Liver (tissue), 3 donors: Measurements from ENCODE around the gene PNPT1.

Experiments
- ATF3 ChIP-seq: IDR thresholded peaks from 2 replicates; pipeline ENCODE4 v1.6.1; 2016; ENCODE audit warnings: antibody characterized with exemption
- CTCF ChIP-seq: fragments of 150-350 bp; IDR thresholded peaks from 2 replicates; pipeline ENCODE4 v1.5.1; 2017; ENCODE audit warnings: improper control_type of control experiment, low read depth, low read length; ENCODE audit not compliant: missing input control
- EGR1 ChIP-seq, 2 donors: IDR thresholded peaks; 2 replicates each; pipeline ENCODE4 v1.6.1; 2016 to 2018; ENCODE audit warnings: antibody characterized with exemption in 2 of 2, low read depth in 2 of 2
- FOXA2 ChIP-seq: IDR thresholded peaks from 2 replicates; pipeline ENCODE4 v1.6.1; 2016; ENCODE audit warnings: antibody characterized with exemption
- GABPA ChIP-seq, 2 donors: IDR thresholded peaks in 1 of 2; conservative IDR thresholded peaks in 1 of 2; 2 replicates each; pipeline ENCODE4 v1.6.1; 2016; ENCODE audit warnings: antibody characterized with exemption in 2 of 2, mild to moderate bottlenecking in 1 of 2, moderate library complexity in 1 of 2
- MAX ChIP-seq: IDR thresholded peaks from 2 replicates; pipeline ENCODE4 v1.6.1; 2016; ENCODE audit warnings: antibody characterized with exemption
- NR2F2 ChIP-seq: IDR thresholded peaks from 2 replicates; pipeline ENCODE4 v1.6.1; 2016; ENCODE audit warnings: antibody characterized with exemption
- RAD21 ChIP-seq, 2 donors: IDR thresholded peaks; 2 replicates each; pipeline ENCODE4 v1.6.1; 2016; ENCODE audit warnings: antibody characterized with exemption in 2 of 2, mild to moderate bottlenecking in 2 of 2
- REST ChIP-seq: IDR thresholded peaks from 2 replicates; pipeline ENCODE4 v1.6.1; 2016; ENCODE audit warnings: antibody characterized with exemption, mild to moderate bottlenecking
- RXRA ChIP-seq, 2 donors: IDR thresholded peaks; 2 replicates each; pipeline ENCODE4 v1.6.1; 2017 to 2018; ENCODE audit warnings: antibody characterized with exemption in 2 of 2, mild to moderate bottlenecking in 1 of 2
- SP1 ChIP-seq: IDR thresholded peaks from 2 replicates; pipeline ENCODE4 v1.6.1; 2018; ENCODE audit warnings: antibody characterized with exemption, mild to moderate bottlenecking
- TAF1 ChIP-seq: conservative IDR thresholded peaks from 2 replicates; pipeline ENCODE4 v1.6.1; 2016; ENCODE audit warnings: antibody characterized with exemption, mild to moderate bottlenecking
- YY1 ChIP-seq: IDR thresholded peaks from 2 replicates; pipeline ENCODE4 v1.6.1; 2016; ENCODE audit warnings: antibody characterized with exemption, mild to moderate bottlenecking
- donor health status: healthy.
- donor health status: healthy.

GRCh38 chr2:55734726-55735125, 41.1 kb upstream of the PNPT1 start:
- TF ChIP-seq CTCF (no peak), MAX (no peak), FOXA2 (no peak), REST (no peak), SP1 (no peak), YY1 (no peak), ATF3 (no peak), RAD21 (IDR thresholded peaks at IDR 0.05) (no peak), GABPA (IDR thresholded peaks at IDR 0.05 in 1 of 2, conservative IDR thresholded peaks at IDR 0.05 in 1 of 2) (no peak), EGR1 (IDR thresholded peaks at IDR 0.05; ENCODE audit: low read depth in 2 of 2) (no peak), RXRA (IDR thresholded peaks at IDR 0.05) (no peak), NR2F2 (no peak), TAF1 (no peak)
